Heart right ventricle (tissue), 16 donors: ENCODE measurements around the gene ARHGAP6. TPM values are rescaled to one million over a fixed set of nuclear protein-coding genes. Genes with fewer than 3 reads are reported as not detected.

ENCODE experiments used
- ATAC-seq, 8 donors: fragments of 200-7000 bp; cut with Tn5 transposase; one replicate each; pipeline ENCODE4 v1.9.1; 2020; ENCODE audit warnings: mild to moderate bottlenecking in 8 of 8, moderate library complexity in 8 of 8, moderate number of reproducible peaks in 1 of 8
- DNase-seq, 2 donors: peaks; one replicate each; pipeline ENCODE4 v3.0.0-alpha.2; 2020
- H3K27ac ChIP-seq, 10 donors: fragments of 200-600 bp; sonication (generic) in 2 of 10; one replicate each; pipeline versions ENCODE4 v1.5.0 to v1.8.0; 2020 to 2022; ENCODE audit warnings: mild to moderate bottlenecking in 3 of 10
- H3K27me3 ChIP-seq, 7 donors: fragments of 200-600 bp; one replicate each; pipeline ENCODE4 v1.8.0; 2021 to 2022; ENCODE audit warnings: mild to moderate bottlenecking in 2 of 7
- H3K36me3 ChIP-seq, 9 donors: fragments of 200-600 bp; sonication (generic) in 1 of 9; one replicate each; pipeline versions ENCODE4 v1.5.0 to v1.8.0; 2020 to 2022; ENCODE audit warnings: mild to moderate bottlenecking in 2 of 9
- H3K4me1 ChIP-seq, 9 donors: fragments of 200-600 bp; sonication (generic) in 1 of 9; one replicate each; pipeline versions ENCODE4 v1.5.0 to v1.8.0; 2020 to 2022; ENCODE audit warnings: mild to moderate bottlenecking in 4 of 9
- H3K4me3 ChIP-seq, 10 donors: fragments of 200-600 bp; sonication (generic) in 2 of 10; one replicate each; pipeline versions ENCODE4 v1.5.0 to v1.8.0; 2020 to 2022; ENCODE audit warnings: mild to moderate bottlenecking in 7 of 10, moderate library complexity in 2 of 10
- H3K9me3 ChIP-seq, 11 donors: fragments of 200-600 bp in 10 of 11; sonication (generic) in 2 of 11; one replicate each; pipeline versions ENCODE4 v1.5.0 to v1.8.0; 2013 to 2022; ENCODE audit warnings: mild to moderate bottlenecking in 2 of 11, control low read depth in 1 of 11, moderate library complexity in 1 of 11
- CTCF ChIP-seq, 9 donors: fragments of 200-600 bp; sonication (generic) in 2 of 9; IDR thresholded peaks; one replicate each; pipeline versions ENCODE4 v1.5.0 to v1.8.0; 2021 to 2022; ENCODE audit warnings: antibody characterized with exemption in 9 of 9, mild to moderate bottlenecking in 5 of 9, moderate library complexity in 1 of 9
- WGBS, 2 donors: extraction: QIAGEN DNeasy Blood & Tissue Kit; methylation state at CpG; one replicate each; pipeline ENCODE4 v1.1.7; 2013; ENCODE audit warnings: inconsistent platforms in 1 of 2; 5-methylcytosine and 5-hydroxymethylcytosine counted together
- intact Hi-C, 10 donors: fragments of 100-400 bp; cut with DNase I; formaldehyde crosslinking; loops; one replicate each; pipeline versions ENCODE4 v1.11.1 to v1.14.2; 2022
- polyA plus RNA-seq, 2 donors: library from polyadenylated mRNA; stranded (reverse); fragments of 200-250 nt; gene quantifications; one replicate each; pipeline ENCODE4 v1.2.3, GENCODE V29; 2013
- total RNA-seq, 10 donors: library from RNA; stranded (reverse); fragmentation: NEBNext Ultra II Directional in 3 of 10; extraction: Animal tissue kit (Norgen Biotek cat#: 25700) in 3 of 10; gene quantifications; one replicate each; pipeline versions ENCODE4 v1.2.1 to v1.2.4, GENCODE V29; 2021 to 2023
- donor health status: Arrhythmogenic right ventricular cardiomyopathy.
- donor health status: ischemic (EF 13 %, LVEDD 7.1; RV severe dilation, severe dysfunction).
- donor health status: healthy with polysubstance abuse.
- donor health status: DM: no; HTN: yes; CAD: no.
- donor health status: DM: no; HTN: no; CAD: no.
- donor health status: ischemic (EF 25% LVEDD 6.9; RV normal size, moderate dysfunction).
- donor health status: ischemic (EF 25% LVEDD 5.7; RV mildly dilated, moderate dysfunction).
- donor health status: healthy.
- donor health status: DM: yes; HTN: yes; CAD: no.
- donor health status: Ischemic cardiomyopathy.
- donor health status: ischemic (EF 35%, LVEDD 5.7; RV mildly dilated, moderate dysfunction).
- donor health status: nonischemic (EF 11% LVEDD 7.7; RV severe dilation, severe dysfunction).
- donor health status: DM: yes; HTN: yes; CAD: no.
- donor health status: PGD.
- donor health status: ischemic (EF 29% LVEDD 5.4; RV normal size, mild dysfunction).
- donor health status: nonischemic (EF 23%, LVEDD 6.1; RV moderate dilation, normal function).

ARHGAP6 gene
- total and polyA plus RNA-seq, 12 donors, result 1.6 to 6.0 (median 2.6) TPM

GRCh38 chrX:11380187-11380844, 285.4 kb downstream of the ARHGAP6 start:
- intact Hi-C loops, result loop anchor here in 2 of 10 donors (5.0 to 10.0 kb wide), 3 partner anchors 58 to 236 kb away; no protein-coding TSS in a partner anchor
- WGBS, 2 donors, result 66 to 80% methylated on average over 10 of the region's 10 CpGs
- H3K4me3 ChIP-seq, result no peak overlapping the region
- no peaks in the 10 kb centered on the region for H3K9me3 ChIP-seq
- TF ChIP-seq CTCF (IDR thresholded peaks at IDR 0.05), result no peak
- H3K4me1 ChIP-seq, result peaks cover 0 to 4% (median 0%) of the 10 kb centered on the region in 9 donors
- ATAC-seq (peak in 4 of 8 donors; percentile 29 to 78 (median 54)), DNase-seq (no peak)
- H3K27ac ChIP-seq, result peak overlapping the region in 3 of 10 donors; percentile 5 to 25 (median 22)
- H3K27me3 ChIP-seq, result peaks cover 0 to 12% (median 0%) of the 10 kb centered on the region in 7 donors
- H3K36me3 ChIP-seq, result no peaks in the 10 kb centered on the region

- TF ChIP-seq CTCF (IDR thresholded peaks at IDR 0.05), result no peak
- Histone ChIP-seq H3K4me1 (no peaks in the 10 kb centered on the region), H3K9me3 (no peaks in the 10 kb centered on the region), H3K27me3 (peaks cover 0 to 10% (median 0%) of the 10 kb centered on the region in 7 donors), H3K27ac (no peak overlapping the region), H3K4me3 (no peak overlapping the region), H3K36me3 (no peaks in the 10 kb centered on the region)
- no peak for ATAC-seq
- intact Hi-C loops, result loop anchor here in 1 of 10 donors (10.0 kb wide), 1 partner anchor 231 kb away; no protein-coding TSS in a partner anchor
- DNase-seq, result no peak
Measured at GRCh38 chrX:11376163-11376562, 289.6 kb downstream of the ARHGAP6 start.

- H3K4me1 ChIP-seq, result no peaks in the 10 kb centered on the region
- intact Hi-C loops, result loop anchor here in 1 of 10 donors (10.0 kb wide), 1 partner anchor 231 kb away; no protein-coding TSS in a partner anchor
- H3K27me3 ChIP-seq, result peaks cover 0 to 10% (median 0%) of the 10 kb centered on the region in 7 donors
- H3K27ac ChIP-seq, result no peak overlapping the region
- TF ChIP-seq CTCF (IDR thresholded peaks at IDR 0.05), result no peak
- 75 to 79% methylated on average over 1 of the region's 1 CpG for WGBS, 2 donors
- ATAC-seq (no peak), DNase-seq (no peak)
- no peaks in the 10 kb centered on the region for H3K9me3 ChIP-seq
- H3K36me3 ChIP-seq, result no peaks in the 10 kb centered on the region
- no peak overlapping the region for H3K4me3 ChIP-seq
Measured at GRCh38 chrX:11375614-11376119, 290.1 kb downstream of the ARHGAP6 start.

- DNase-seq (no peak), ATAC-seq (no peak)
- Histone ChIP-seq H3K9me3 (peaks cover 0 to 4% (median 0%) of the 10 kb centered on the region in 11 donors), H3K36me3 (no peaks in the 10 kb centered on the region), H3K4me1 (no peaks in the 10 kb centered on the region), H3K27me3 (peaks cover 0 to 10% (median 0%) of the 10 kb centered on the region in 7 donors), H3K27ac (no peak overlapping the region), H3K4me3 (no peak overlapping the region)
- 63 to 83% methylated on average over 2 of the region's 2 CpGs for WGBS, 2 donors
- intact Hi-C loops, result loop anchor here in 1 of 10 donors (10.0 kb wide), 1 partner anchor 230 kb away; no protein-coding TSS in a partner anchor
- no peak for TF ChIP-seq CTCF (IDR thresholded peaks at IDR 0.05)
Measured at GRCh38 chrX:11374570-11374969, 291.1 kb downstream of the ARHGAP6 start.
